GM10266 (cell line): ENCODE data around the gene PTPRK.

Experiments
- DNase-seq: peaks from one replicate; pipeline ENCODE4 v3.0.0; 2012; ENCODE audit errors: extremely low spot score
- TF ChIP-seq, protein P1 (sequence below): IDR thresholded peaks from 2 replicates; pipeline ENCODE4 v1.5.1; 2012; ENCODE audit warnings: mild to moderate bottlenecking, low read depth; ENCODE audit not compliant: control insufficient read depth, insufficient read depth; ENCODE audit errors: missing control alignments

Gene PTPRK

DNA sequence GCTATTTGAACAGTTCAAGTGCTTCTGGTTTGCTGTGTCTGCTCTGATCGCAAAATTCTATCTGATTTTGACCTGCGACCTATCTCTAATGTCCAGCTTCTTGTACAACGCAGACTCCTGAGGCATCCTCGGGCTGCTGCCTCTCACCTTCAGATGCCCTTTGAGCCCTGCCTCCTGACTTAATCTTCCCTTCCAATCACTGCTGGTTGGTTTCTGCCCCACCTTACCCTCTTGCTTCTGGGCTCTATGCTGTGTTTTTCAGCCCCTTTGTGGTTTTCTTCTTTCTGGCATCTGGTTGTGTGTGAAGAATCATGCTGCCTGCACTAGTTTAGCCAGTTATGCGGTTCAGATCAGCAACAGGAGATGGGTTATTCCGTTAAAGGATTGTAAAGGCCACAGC, 488.4 kb downstream of the PTPRK start:
- DNase-seq = no peak
- TF ChIP-seq, protein P1, sequence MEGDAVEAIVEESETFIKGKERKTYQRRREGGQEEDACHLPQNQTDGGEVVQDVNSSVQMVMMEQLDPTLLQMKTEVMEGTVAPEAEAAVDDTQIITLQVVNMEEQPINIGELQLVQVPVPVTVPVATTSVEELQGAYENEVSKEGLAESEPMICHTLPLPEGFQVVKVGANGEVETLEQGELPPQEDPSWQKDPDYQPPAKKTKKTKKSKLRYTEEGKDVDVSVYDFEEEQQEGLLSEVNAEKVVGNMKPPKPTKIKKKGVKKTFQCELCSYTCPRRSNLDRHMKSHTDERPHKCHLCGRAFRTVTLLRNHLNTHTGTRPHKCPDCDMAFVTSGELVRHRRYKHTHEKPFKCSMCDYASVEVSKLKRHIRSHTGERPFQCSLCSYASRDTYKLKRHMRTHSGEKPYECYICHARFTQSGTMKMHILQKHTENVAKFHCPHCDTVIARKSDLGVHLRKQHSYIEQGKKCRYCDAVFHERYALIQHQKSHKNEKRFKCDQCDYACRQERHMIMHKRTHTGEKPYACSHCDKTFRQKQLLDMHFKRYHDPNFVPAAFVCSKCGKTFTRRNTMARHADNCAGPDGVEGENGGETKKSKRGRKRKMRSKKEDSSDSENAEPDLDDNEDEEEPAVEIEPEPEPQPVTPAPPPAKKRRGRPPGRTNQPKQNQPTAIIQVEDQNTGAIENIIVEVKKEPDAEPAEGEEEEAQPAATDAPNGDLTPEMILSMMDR = no peak

- no peak for DNase-seq
- TF ChIP-seq, protein P1 = no peak
These were observed 490.6 kb downstream of the PTPRK start for GRCh38 chr6:128029826-128030225.

DNA sequence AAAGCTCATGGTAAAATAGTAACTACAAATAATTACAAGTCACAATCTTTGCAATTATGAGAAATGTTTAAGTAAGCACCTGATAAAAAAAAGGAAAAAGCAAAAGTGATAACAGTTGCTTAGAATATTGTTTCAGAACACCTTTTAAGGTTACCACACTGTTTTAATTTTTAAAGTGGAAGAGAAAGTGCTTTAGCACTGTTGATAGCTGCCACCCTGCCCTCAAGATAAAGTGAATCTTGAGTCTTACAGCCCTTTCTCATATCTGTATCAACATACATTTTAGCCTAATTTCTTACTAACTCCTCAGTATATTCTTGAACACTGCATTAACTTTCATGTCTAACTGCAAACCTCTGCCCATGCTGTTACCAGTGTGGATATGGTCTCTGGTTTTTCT, 492.2 kb downstream of the PTPRK start:
- TF ChIP-seq, protein P1 = no peak
- no peak for DNase-seq

- no peak for DNase-seq
- TF ChIP-seq, protein P1 = no peak
These were observed 494.9 kb downstream of the PTPRK start for GRCh38 chr6:128025478-128025877.

DNA sequence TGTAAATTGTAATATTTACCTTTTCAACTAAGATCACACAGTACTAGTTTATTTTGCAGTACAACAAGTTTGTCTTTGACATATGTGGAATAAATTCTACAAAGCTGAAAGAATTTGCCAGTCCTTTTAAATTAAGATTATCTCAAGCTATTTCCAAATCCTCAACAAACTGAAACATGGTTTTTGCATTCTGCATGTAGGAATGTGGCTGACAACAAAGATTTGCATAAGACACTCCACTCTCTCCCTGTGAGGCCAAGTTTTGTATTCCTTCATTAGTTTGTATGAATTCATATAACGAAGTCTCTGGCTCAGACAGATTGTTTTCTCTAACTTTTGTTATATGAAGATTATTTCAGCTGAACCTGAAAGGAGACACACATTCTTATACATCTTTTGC, 495.4 kb downstream of the PTPRK start:
- DNase-seq = no peak
- TF ChIP-seq, protein P1 = no peak

DNA sequence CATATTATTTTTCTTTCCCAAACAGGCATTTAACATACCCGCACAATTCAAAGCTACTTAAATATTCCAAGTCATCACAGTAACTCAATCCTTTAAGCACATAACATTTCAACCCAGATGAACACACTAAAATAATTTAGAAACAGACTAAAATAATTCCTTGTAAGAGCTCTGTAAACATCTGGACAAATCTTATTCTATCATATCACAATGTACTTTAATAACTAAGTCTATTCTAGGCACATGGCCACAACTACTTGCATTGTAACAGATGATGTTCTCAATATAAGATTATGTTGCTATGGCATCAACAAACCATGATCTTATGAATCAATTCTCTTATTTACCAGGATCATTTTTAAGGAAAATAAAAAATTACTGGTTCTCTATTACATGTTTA, 496.4 kb downstream of the PTPRK start:
- no peak for DNase-seq
- TF ChIP-seq, protein P1 = no peak

DNA sequence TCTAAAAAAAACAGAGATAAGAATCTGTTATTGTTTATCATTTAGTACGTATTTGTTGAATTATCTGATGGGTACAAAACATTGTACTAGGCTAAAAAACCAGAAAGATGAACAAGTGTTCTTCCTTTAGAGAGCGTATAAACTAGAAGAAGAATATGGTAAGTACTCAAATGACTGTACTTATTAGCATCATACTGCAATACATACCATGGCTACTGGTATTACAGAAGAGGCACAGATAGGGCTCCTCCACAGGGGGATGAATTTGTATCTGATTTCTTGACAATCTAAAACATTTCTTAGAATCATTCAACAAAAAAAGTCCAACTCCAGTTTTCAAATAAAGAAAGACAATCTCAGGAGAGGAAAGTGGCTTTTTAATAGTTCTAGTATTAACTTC, 501.6 kb downstream of the PTPRK start:
- TF ChIP-seq, protein P1 = no peak
- no peak for DNase-seq
